Cardiac muscle cell (in vitro differentiated cells and primary cell): ENCODE data around the gene KIAA1671. TPM values are rescaled to one million over a fixed set of nuclear protein-coding genes. Genes with fewer than 3 reads are reported as not detected.

Experiments used
- DNase-seq, 2 donors: peaks; one replicate each; pipeline versions ENCODE4 v3.0.0 to v3.0.0-alpha.2; 2010 to 2017; ENCODE audit warnings: low read depth in 1 of 2, low spot score in 1 of 2
- H3K27ac ChIP-seq: fragments of 200-600 bp; sonication (generic); 2 replicates; pipeline ENCODE4 v1.5.1; 2016
- H3K27me3 ChIP-seq: fragments of 200-600 bp; sonication (generic); 2 replicates; pipeline ENCODE4 v1.6.0; 2016; ENCODE audit warnings: control low read depth
- H3K36me3 ChIP-seq: fragments of 200-600 bp; sonication (generic); 2 replicates; pipeline ENCODE4 v1.5.1; 2016; ENCODE audit warnings: control low read depth
- H3K4me1 ChIP-seq: fragments of 200-600 bp; sonication (generic); 2 replicates; pipeline ENCODE4 v1.8.1; 2017; ENCODE audit warnings: low read depth, mild to moderate bottlenecking, mixed run types
- H3K4me3 ChIP-seq: fragments of 200-600 bp; sonication (generic); 2 replicates; pipeline ENCODE4 v1.5.1; 2016; ENCODE audit warnings: mild to moderate bottlenecking
- H3K9me3 ChIP-seq: fragments of 200-600 bp; sonication (generic); 2 replicates; pipeline ENCODE4 v1.5.1; 2017; ENCODE audit warnings: low read depth, mild to moderate bottlenecking, control low read depth
- CTCF ChIP-seq: IDR thresholded peaks from 2 replicates; pipeline ENCODE4 v1.5.1; 2012; ENCODE audit warnings: low read depth, mild to moderate bottlenecking, low read length
- polyA plus RNA-seq: library from polyadenylated mRNA; unstranded; fragments of >200 nt; fragmentation: Nextera tagmentation; extraction: Ambion mirVana; gene quantifications from 2 replicates; pipeline ENCODE4 v1.2.1, GENCODE V29; 2016
- total RNA-seq: library from RNA; depleted of rRNA; stranded (reverse); fragments of >200 nt; gene quantifications from 2 replicates; pipeline ENCODE4 v1.2.3, GENCODE V29; 2016

Gene KIAA1671
- total and polyA plus RNA-seq, 2 experiments from 2014 or later = 10.9 to 37.3 TPM

- Histone ChIP-seq H3K27me3 (no peaks in the 10 kb centered on the region), H3K4me1 (peaks cover 10% of the 10 kb centered on the region), H3K4me3 (no peak overlapping the region), H3K9me3 (no peaks in the 10 kb centered on the region), H3K36me3 (no peaks in the 10 kb centered on the region), H3K27ac (no peak overlapping the region)
- no peak for DNase-seq
- no peak for TF ChIP-seq CTCF
These were observed 207.8 kb downstream of the KIAA1671 start for GRCh38 chr22:25160120-25160996.

GRCh38 chr22:25161017-25161915 is 208.8 kb downstream of the KIAA1671 start:
- DNase-seq = no peak
- Histone ChIP-seq H3K27ac (no peak overlapping the region), H3K4me1 (peaks cover 10% of the 10 kb centered on the region), H3K27me3 (no peaks in the 10 kb centered on the region), H3K9me3 (no peaks in the 10 kb centered on the region), H3K36me3 (no peaks in the 10 kb centered on the region), H3K4me3 (no peak overlapping the region)
- TF ChIP-seq CTCF = no peak

GRCh38 chr22:25161916-25162530 is 209.5 kb downstream of the KIAA1671 start:
- Histone ChIP-seq H3K4me3 (no peak overlapping the region), H3K9me3 (no peaks in the 10 kb centered on the region), H3K27ac (no peak overlapping the region), H3K36me3 (no peaks in the 10 kb centered on the region), H3K4me1 (peaks cover 5% of the 10 kb centered on the region), H3K27me3 (no peaks in the 10 kb centered on the region)
- TF ChIP-seq CTCF = no peak
- DNase-seq = no peak

- H3K27me3 ChIP-seq = no peaks in the 10 kb centered on the region
- H3K27ac ChIP-seq = no peak overlapping the region
- no peaks in the 10 kb centered on the region for H3K36me3 ChIP-seq
- TF ChIP-seq CTCF = no peak
- no peaks in the 10 kb centered on the region for H3K4me1 ChIP-seq
- no peak overlapping the region for H3K4me3 ChIP-seq
- no peak for DNase-seq
- no peaks in the 10 kb centered on the region for H3K9me3 ChIP-seq
These were observed 210.0 kb downstream of the KIAA1671 start for GRCh38 chr22:25162561-25162960.

GRCh38 chr22:25165785-25166184 is 213.3 kb downstream of the KIAA1671 start:
- no peak overlapping the region for H3K4me3 ChIP-seq
- DNase-seq = no peak
- no peak for TF ChIP-seq CTCF
- H3K36me3 ChIP-seq = no peaks in the 10 kb centered on the region
- H3K4me1 ChIP-seq = no peaks in the 10 kb centered on the region
- H3K27me3 ChIP-seq = no peaks in the 10 kb centered on the region
- H3K27ac ChIP-seq = no peak overlapping the region
- H3K9me3 ChIP-seq = no peaks in the 10 kb centered on the region
